Lower lobe of right lung (tissue), 2 donors: ENCODE results near the gene COPS6. TPM values are rescaled to one million over a fixed set of nuclear protein-coding genes. Genes with fewer than 3 reads are reported as not detected.
A peak's percentile ranks its signal among the peaks of the same experiment; 100 is the strongest.

Source experiments
- ATAC-seq, 2 donors: fragments of 200-7000 bp; cut with Tn5 transposase; one replicate each; pipeline ENCODE4 v1.9.1; 2020 to 2022; ENCODE audit warnings: mild to moderate bottlenecking in 2 of 2, moderate library complexity in 2 of 2
- DNase-seq: peaks from one replicate; pipeline ENCODE4 v3.0.0-alpha.2; 2020
- H3K27ac ChIP-seq: fragments of 200-600 bp; one replicate; pipeline ENCODE4 v1.8.0; 2022
- H3K27me3 ChIP-seq: fragments of 200-600 bp; one replicate; pipeline ENCODE4 v1.8.0; 2022; ENCODE audit warnings: low read depth
- H3K36me3 ChIP-seq: fragments of 200-600 bp; one replicate; pipeline ENCODE4 v1.8.0; 2022; ENCODE audit warnings: mild to moderate bottlenecking
- H3K4me1 ChIP-seq: fragments of 200-600 bp; one replicate; pipeline ENCODE4 v1.8.0; 2022
- H3K4me3 ChIP-seq: fragments of 200-600 bp; one replicate; pipeline ENCODE4 v1.8.0; 2022; ENCODE audit warnings: mild to moderate bottlenecking
- H3K9me3 ChIP-seq: fragments of 200-600 bp; one replicate; pipeline ENCODE4 v1.8.0; 2022
- intact Hi-C: fragments of 100-400 bp; cut with DNase I; formaldehyde crosslinking; loops from one replicate; pipeline ENCODE4 v1.11.0; 2022
- total RNA-seq: library from RNA; stranded (reverse); fragmentation: NEBNext Ultra II Directional; extraction: Animal tissue kit (Norgen Biotek cat#: 25700); gene quantifications from one replicate; pipeline ENCODE4 v1.2.1, GENCODE V29; 2021
- TF ChIP-seq, protein P1 (sequence below): fragments of 200-600 bp; IDR thresholded peaks from one replicate; pipeline ENCODE4 v1.8.0; 2022; ENCODE audit warnings: antibody characterized with exemption, mild to moderate bottlenecking
- donor health status: DM: no; HTN: yes; CAD: no; lungs with severe emphysema.

Gene COPS6
- total RNA-seq, 1 donor from 2014 or later, result 70.6 TPM

DNA sequence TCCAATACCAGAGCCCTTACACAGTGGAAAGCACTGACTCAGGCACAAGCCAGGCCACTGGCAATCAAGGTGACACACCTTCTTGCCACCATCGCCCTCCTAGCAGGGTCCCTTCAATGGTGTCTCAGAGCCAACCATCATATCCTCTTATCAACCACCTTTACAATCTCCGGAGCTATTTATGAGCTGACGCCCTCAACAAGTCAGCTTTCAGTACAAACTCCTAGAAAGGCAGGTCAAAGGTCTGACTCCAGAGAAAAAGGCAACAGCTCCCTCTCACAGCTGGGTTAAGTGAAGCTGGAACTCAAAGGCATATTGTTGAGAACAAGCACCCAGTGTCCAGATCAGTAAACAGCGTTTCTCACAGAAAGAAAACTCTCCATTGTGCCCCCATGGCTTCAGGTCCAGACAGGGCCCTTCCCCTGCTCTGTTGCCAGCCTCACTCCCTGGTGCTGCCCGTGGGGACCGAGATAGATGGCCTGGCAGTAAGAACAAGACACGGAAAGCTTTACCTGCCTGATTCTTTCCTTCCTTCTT, 9.7 kb upstream of the COPS6 start:
- peaks cover 55% of the 10 kb centered on the region for H3K36me3 ChIP-seq
- no peak overlapping the region for H3K27ac ChIP-seq
- peaks cover 35% of the 10 kb centered on the region for H3K4me1 ChIP-seq
- no peak for ATAC-seq
- no peak overlapping the region for H3K4me3 ChIP-seq
- H3K27me3 ChIP-seq, result no peaks in the 10 kb centered on the region
- no peak for DNase-seq
- TF ChIP-seq, protein P1, sequence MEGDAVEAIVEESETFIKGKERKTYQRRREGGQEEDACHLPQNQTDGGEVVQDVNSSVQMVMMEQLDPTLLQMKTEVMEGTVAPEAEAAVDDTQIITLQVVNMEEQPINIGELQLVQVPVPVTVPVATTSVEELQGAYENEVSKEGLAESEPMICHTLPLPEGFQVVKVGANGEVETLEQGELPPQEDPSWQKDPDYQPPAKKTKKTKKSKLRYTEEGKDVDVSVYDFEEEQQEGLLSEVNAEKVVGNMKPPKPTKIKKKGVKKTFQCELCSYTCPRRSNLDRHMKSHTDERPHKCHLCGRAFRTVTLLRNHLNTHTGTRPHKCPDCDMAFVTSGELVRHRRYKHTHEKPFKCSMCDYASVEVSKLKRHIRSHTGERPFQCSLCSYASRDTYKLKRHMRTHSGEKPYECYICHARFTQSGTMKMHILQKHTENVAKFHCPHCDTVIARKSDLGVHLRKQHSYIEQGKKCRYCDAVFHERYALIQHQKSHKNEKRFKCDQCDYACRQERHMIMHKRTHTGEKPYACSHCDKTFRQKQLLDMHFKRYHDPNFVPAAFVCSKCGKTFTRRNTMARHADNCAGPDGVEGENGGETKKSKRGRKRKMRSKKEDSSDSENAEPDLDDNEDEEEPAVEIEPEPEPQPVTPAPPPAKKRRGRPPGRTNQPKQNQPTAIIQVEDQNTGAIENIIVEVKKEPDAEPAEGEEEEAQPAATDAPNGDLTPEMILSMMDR, result no peak
- intact Hi-C loops, result no loop called here
- H3K9me3 ChIP-seq, result no peaks in the 10 kb centered on the region

DNA sequence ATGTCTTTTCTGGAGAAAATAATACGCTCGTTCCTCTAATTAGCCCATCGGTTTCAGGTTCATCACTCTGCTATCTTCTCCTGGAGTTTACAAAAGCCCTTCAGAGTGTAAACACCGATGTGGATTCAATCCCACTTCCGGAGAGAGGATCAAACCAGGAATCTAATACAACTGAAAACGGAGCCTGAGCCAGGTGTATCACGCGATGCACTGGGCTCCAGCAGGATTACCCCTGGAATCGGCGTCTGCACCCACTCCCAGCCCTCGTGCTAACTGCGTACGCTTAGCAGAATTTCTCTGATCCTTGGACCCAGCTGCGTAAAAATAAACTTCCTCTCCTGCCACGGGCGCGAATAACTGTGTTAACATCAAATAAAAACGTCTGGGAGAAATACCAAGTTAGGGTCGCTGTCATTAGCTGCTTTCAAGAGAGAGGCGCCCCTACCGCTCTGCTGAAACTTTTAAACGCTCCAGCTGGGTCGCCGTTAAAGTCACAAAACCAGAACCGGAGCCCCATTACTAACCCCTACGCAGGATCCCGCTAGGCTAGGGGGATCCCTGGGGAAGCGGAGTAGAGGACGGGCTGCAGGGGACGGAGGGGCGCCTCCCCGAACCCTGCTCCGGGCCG, 7.7 kb upstream of the COPS6 start:
- ATAC-seq (peak; percentile 32 to 35), DNase-seq (no peak)
- Histone ChIP-seq H3K9me3 (no peaks in the 10 kb centered on the region), H3K27ac (peak overlapping the region; percentile 93), H3K36me3 (peaks cover 36% of the 10 kb centered on the region), H3K27me3 (no peaks in the 10 kb centered on the region), H3K4me1 (peaks cover 35% of the 10 kb centered on the region), H3K4me3 (peak overlapping the region; percentile 96)
- TF ChIP-seq, protein P1, result no peak
- intact Hi-C loops, result no loop called here

DNA sequence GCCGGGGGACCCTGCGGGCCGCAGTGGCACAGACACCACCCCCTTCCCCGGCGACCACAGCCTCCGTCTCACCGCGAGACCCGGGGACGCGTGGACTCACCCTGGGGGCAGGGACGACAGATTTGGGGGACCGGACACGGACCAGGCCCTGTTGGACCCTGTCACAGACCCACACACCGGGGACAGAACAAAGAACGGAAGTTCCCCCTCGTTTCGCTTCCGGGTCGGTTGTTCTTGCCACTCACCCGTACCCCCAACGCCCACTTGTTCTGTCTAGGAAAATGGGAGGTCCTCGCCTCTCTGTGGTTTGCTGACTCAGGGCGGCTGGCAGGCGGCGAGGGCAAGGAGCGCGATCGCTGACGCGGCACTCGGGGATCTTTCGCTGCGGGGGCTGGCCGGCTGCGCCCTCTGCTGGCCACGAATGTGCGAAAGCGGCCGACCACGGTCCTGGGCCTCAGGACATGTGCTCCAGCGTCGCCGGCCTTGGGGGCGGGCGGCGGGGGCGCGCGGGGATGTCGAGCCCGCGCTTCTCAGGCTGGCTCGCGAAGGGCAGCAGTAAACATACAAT, 7.2 kb upstream of the COPS6 start, which contains the start of gene ZNF3:
Gene ZNF3 (minus strand): TSS at position 189 of the 568 bp plus-strand sequence. CDS start 4,366 bp downstream, outside the sequence.
- Histone ChIP-seq H3K9me3 (no peaks in the 10 kb centered on the region), H3K27me3 (no peaks in the 10 kb centered on the region), H3K4me3 (peak within 1 kb of the TSS; percentile 96), H3K4me1 (peaks cover 35% of the 10 kb centered on the region), H3K36me3 (peaks cover 30% of the 10 kb centered on the region), H3K27ac (peak within 1 kb of the TSS; percentile 93)
- DNase-seq, result peak; percentile 98
- intact Hi-C loops, result no loop called here
- TF ChIP-seq, protein P1, result peak; percentile 96
- peak; percentile 97 to 98 for ATAC-seq

DNA sequence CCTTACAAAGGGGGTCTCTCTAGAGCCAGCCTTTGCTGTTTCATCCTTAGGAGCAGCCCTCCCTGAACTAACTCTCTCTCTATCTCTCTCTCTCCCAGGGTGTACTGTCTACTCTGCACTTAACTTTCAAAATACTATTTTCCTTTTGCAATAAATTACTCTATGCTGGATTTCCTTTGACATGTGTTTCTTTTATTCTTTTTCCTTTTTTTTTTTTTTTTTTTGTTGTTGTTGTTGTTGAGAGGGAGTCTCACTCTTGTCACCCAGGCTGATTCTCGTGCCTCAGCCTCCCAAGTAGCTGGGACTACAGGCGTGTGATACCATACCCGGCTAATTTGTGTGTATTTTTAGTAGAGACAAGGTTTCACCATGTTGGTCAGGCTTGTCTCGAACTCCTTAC, 5.8 kb upstream of the COPS6 start:
- ATAC-seq, result no peak
- peak overlapping the region; percentile 93 for H3K27ac ChIP-seq
- intact Hi-C loops, result no loop called here
- H3K36me3 ChIP-seq, result peaks cover 16% of the 10 kb centered on the region
- TF ChIP-seq, protein P1, result no peak
- H3K4me1 ChIP-seq, result peaks cover 36% of the 10 kb centered on the region
- H3K4me3 ChIP-seq, result no peak overlapping the region
- DNase-seq, result no peak
- H3K27me3 ChIP-seq, result no peaks in the 10 kb centered on the region
- no peaks in the 10 kb centered on the region for H3K9me3 ChIP-seq

DNA sequence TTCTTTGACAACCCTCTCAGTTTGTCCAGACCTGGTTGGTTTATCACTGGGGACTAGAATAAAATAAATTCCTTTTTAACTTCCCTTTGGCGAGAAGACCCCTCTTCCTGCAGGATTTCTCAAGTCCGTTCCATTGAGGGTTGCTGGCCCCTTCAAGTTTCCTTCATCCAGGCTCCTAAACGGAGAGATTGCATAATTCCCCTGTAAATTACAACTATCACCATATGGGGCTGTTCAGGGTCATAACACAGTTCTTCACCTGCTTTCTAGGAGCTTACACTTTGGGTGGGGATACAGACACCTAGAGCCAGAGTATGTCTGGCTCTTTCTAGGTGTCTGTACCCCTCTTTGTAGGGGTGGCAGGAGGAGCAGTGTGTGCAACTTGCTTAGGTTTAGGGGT, 3.3 kb upstream of the COPS6 start:
- H3K4me3 ChIP-seq, result no peak overlapping the region
- no peaks in the 10 kb centered on the region for H3K27me3 ChIP-seq
- no peak for ATAC-seq
- intact Hi-C loops, result no loop called here
- TF ChIP-seq, protein P1, result no peak
- DNase-seq, result no peak
- H3K9me3 ChIP-seq, result no peaks in the 10 kb centered on the region
- H3K4me1 ChIP-seq, result peaks cover 36% of the 10 kb centered on the region
- H3K36me3 ChIP-seq, result peaks cover 2% of the 10 kb centered on the region
- H3K27ac ChIP-seq, result no peak overlapping the region
